K562 (cell line): ENCODE measurements around the gene RBM20. TPM values are rescaled to one million over a fixed set of nuclear protein-coding genes. Genes with fewer than 3 reads are reported as not detected.

ENCODE experiments used
- ATAC-seq: fragments of 200-7000 bp; cut with Tn5 transposase; 3 replicates; pipeline ENCODE4 v1.9.1; 2020; ENCODE audit warnings: moderate library complexity
- BruUV-seq: library from RNA; stranded (reverse); fragments of 400-500 nt; replicated peaks from 2 replicates; lab custom pipeline; 2021; lab: Mats Ljungman, UMichigan
- CTCF ChIA-PET: fragments of 300-600 bp; formaldehyde crosslinking; extraction: SDS; loops from one replicate; lab custom pipeline; 2021; ENCODE audit warnings: low intra/inter-chr PET ratio; lab: Yijun Ruan, JAX
- POLR2A ChIA-PET: fragments of 300-600, 350-650 bp; sonication (Branson Sonifier 250); formaldehyde crosslinking; extraction: SDS; loops from one replicate; lab custom pipeline; 2021; ENCODE audit warnings: antibody characterized with exemption, inconsistent platforms; lab: Yijun Ruan, JAX
- DNase-seq, 4 experiments: peaks; one replicate each; pipeline versions ENCODE4 v3.0.0 to v3.0.0-alpha.2; 2011 to 2018; ENCODE audit warnings: low spot score in 3 of 4, mixed read lengths in 3 of 4; ENCODE audit errors: extremely low read depth in 1 of 4
- FAIRE-seq: peaks from 2 replicates; lab custom pipeline; 2011; peaks lifted over from hg19 to GRCh38; lab: Jason Lieb, UNC
- H2AFZ ChIP-seq: 2 replicates; pipeline ENCODE4 v1.6.0; 2011; ENCODE audit warnings: low read depth, low read length, control low read depth, inconsistent platforms
- H3K27ac ChIP-seq: fragments of 200-600 bp; 3 replicates; pipeline ENCODE4 v1.8.0; 2011; ENCODE audit warnings: low read depth, mild to moderate bottlenecking, control low read depth, inconsistent platforms, low read length, moderate library complexity, mixed read lengths; ENCODE audit errors: extremely low read depth
- H3K27me3 ChIP-seq, 2 experiments: fragments of 300-600 bp in 1 of 2; 2 replicates in 1 of 2; 3 replicates in 1 of 2; pipeline versions ENCODE4 v1.6.0 to v1.8.0; 2011; ENCODE audit warnings: inconsistent platforms in 2 of 2, low read length in 2 of 2, mild to moderate bottlenecking in 1 of 2, mixed read lengths in 1 of 2, moderate library complexity in 1 of 2; ENCODE audit not compliant: control insufficient read depth in 2 of 2, insufficient read depth in 2 of 2
- H3K36me3 ChIP-seq: fragments of 300-600 bp; 3 replicates; pipeline ENCODE4 v1.8.0; 2011; ENCODE audit warnings: mild to moderate bottlenecking, low read length, inconsistent platforms; ENCODE audit not compliant: control insufficient read depth, insufficient read depth
- H3K4me1 ChIP-seq, 2 experiments: fragments of 200-600 bp in 1 of 2; replicated peaks in 1 of 2; 2 replicates in 1 of 2; 3 replicates in 1 of 2; pipeline versions ENCODE4 v1.5.1 to v1.8.0; 2011; ENCODE audit warnings: inconsistent platforms in 2 of 2, low read length in 2 of 2, mild to moderate bottlenecking in 1 of 2, mixed read lengths in 1 of 2, moderate library complexity in 1 of 2; ENCODE audit not compliant: control insufficient read depth in 2 of 2, insufficient read depth in 2 of 2
- H3K4me2 ChIP-seq: 2 replicates; pipeline ENCODE4 v1.6.1; 2011; ENCODE audit warnings: low read length, control low read depth, inconsistent platforms, mixed read lengths; ENCODE audit not compliant: insufficient read depth
- H3K4me3 ChIP-seq: fragments of 200-600 bp; sonication (generic), shearing (Covaris generic); 2 replicates; pipeline ENCODE4 v1.5.1; 2016; ENCODE audit warnings: control low read depth, inconsistent platforms
- H3K79me2 ChIP-seq: fragments of 200-600 bp; 3 replicates; pipeline ENCODE4 v1.8.0; 2011; ENCODE audit warnings: low read length, inconsistent platforms; ENCODE audit not compliant: control insufficient read depth, insufficient read depth
- H3K9ac ChIP-seq, 2 experiments: 2 replicates each; pipeline versions ENCODE4 v1.6.0 to v1.6.1; 2011; ENCODE audit warnings: low read depth in 2 of 2, low read length in 2 of 2, control low read depth in 1 of 2, inconsistent platforms in 1 of 2, mild to moderate bottlenecking in 1 of 2, mixed read lengths in 1 of 2; ENCODE audit not compliant: insufficient read depth in 1 of 2
- H3K9me1 ChIP-seq: one replicate; pipeline ENCODE4 v1.6.0; 2011; ENCODE audit warnings: inconsistent platforms, mild to moderate bottlenecking, low read length, moderate library complexity; ENCODE audit not compliant: control insufficient read depth, insufficient read depth
- H3K9me3 ChIP-seq: replicated peaks from 2 replicates; pipeline ENCODE4 v1.5.1; 2011; ENCODE audit warnings: low read depth, low read length, inconsistent platforms; ENCODE audit not compliant: control insufficient read depth, insufficient read depth
- H4K20me1 ChIP-seq: replicated peaks from 2 replicates; pipeline ENCODE4 v1.6.1; 2011; ENCODE audit warnings: low read length, inconsistent platforms, mixed read lengths; ENCODE audit not compliant: control insufficient read depth, insufficient read depth
- ATF1 ChIP-seq, 2 experiments: fragments of 450-650 bp in 1 of 2; IDR thresholded peaks; 2 replicates each; pipeline ENCODE4 v1.6.1; 2016; ENCODE audit warnings: missing compliant biosample characterization in 1 of 2, missing genetic modification characterization in 1 of 2
- ATF7 ChIP-seq: fragments of 450-650 bp; IDR thresholded peaks from 2 replicates; pipeline ENCODE4 v1.7.1; 2014; ENCODE audit warnings: mild to moderate bottlenecking, moderate library complexity
- E2F6 ChIP-seq, 2 experiments: IDR thresholded peaks; 2 replicates each; pipeline ENCODE4 v1.6.1; 2011; ENCODE audit warnings: borderline replicate concordance in 1 of 2, control low read depth in 1 of 2, low read depth in 1 of 2, low read length in 1 of 2, mild to moderate bottlenecking in 1 of 2, mixed read lengths in 1 of 2, moderate library complexity in 1 of 2; ENCODE audit not compliant: insufficient read depth in 1 of 2, insufficient read length in 1 of 2, poor library complexity in 1 of 2, severe bottlenecking in 1 of 2; ENCODE audit errors: extremely low read depth in 1 of 2
- GATAD2B ChIP-seq: fragments of 450-650 bp; IDR thresholded peaks from 2 replicates; pipeline ENCODE4 v1.6.1; 2017; ENCODE audit warnings: mild to moderate bottlenecking, borderline replicate concordance
- HBP1 ChIP-seq: fragments of 450-650 bp; formaldehyde crosslinking; IDR thresholded peaks from 2 replicates; pipeline ENCODE4 v1.4.0; 2022; ENCODE audit warnings: missing genetic modification characterization
- HCFC1 ChIP-seq: IDR thresholded peaks from 2 replicates; pipeline ENCODE4 v1.6.1; 2012; ENCODE audit warnings: low read depth, low read length, improper control_type of control experiment
- MCM7 ChIP-seq, 2 experiments: fragments of 450-650 bp; IDR thresholded peaks; 2 replicates each; pipeline ENCODE4 v1.6.1; 2016 to 2018
- MEIS2 ChIP-seq: fragments of 450-650 bp; IDR thresholded peaks from 2 replicates; pipeline ENCODE4 v1.6.1; 2014; ENCODE audit warnings: mild to moderate bottlenecking; ENCODE audit not compliant: partially characterized antibody
- MXI1 ChIP-seq: IDR thresholded peaks from 2 replicates; pipeline ENCODE4 v1.6.1; 2011; ENCODE audit warnings: low read depth, mild to moderate bottlenecking, improper control_type of control experiment, low read length
- NFIC ChIP-seq: fragments of 450-650 bp; IDR thresholded peaks from 2 replicates; pipeline ENCODE4 v1.6.1; 2017; ENCODE audit warnings: mild to moderate bottlenecking, inconsistent platforms
- RBM25 ChIP-seq: fragments of 200-400 bp; formaldehyde crosslinking; IDR thresholded peaks from 2 replicates; pipeline ENCODE4 v1.6.1; 2018; ENCODE audit warnings: low read length, low read depth, moderate library complexity; ENCODE audit not compliant: severe bottlenecking
- RBM39 ChIP-seq: fragments of 200-400 bp; formaldehyde crosslinking; optimal IDR thresholded peaks from 2 replicates; pipeline ENCODE3; 2018; ENCODE audit warnings: low read depth, low read length
- SNIP1 ChIP-seq: fragments of 450-650 bp; IDR thresholded peaks from 2 replicates; pipeline ENCODE4 v1.7.1; 2017; ENCODE audit warnings: low read depth, mild to moderate bottlenecking
- SRSF1 ChIP-seq: fragments of 200-400 bp; formaldehyde crosslinking; IDR thresholded peaks from 2 replicates; pipeline ENCODE4 v1.6.1; 2017; ENCODE audit warnings: mild to moderate bottlenecking, low read depth, low read length, moderate library complexity
- STAT6 ChIP-seq: sonication (generic); formaldehyde crosslinking; IDR thresholded peaks from 2 replicates; pipeline ENCODE4 v1.8.1; 2023; ENCODE audit warnings: mild to moderate bottlenecking, missing genetic modification reagents
- ZFP36 ChIP-seq: fragments of 150-350 bp; IDR thresholded peaks from 2 replicates; pipeline ENCODE4 v1.6.1; 2018; ENCODE audit warnings: low read length, low read depth; ENCODE audit not compliant: partially characterized antibody
- ZNF146 ChIP-seq: IDR thresholded peaks from one replicate; pipeline ENCODE4 v1.6.1; 2018; ENCODE audit warnings: missing compliant biosample characterization; ENCODE audit not compliant: unreplicated experiment
- ZNF184 ChIP-seq: sonication (generic); formaldehyde crosslinking; IDR thresholded peaks from 2 replicates; pipeline ENCODE4 v1.5.0; 2020; ENCODE audit warnings: missing genetic modification reagents
- ZNF778 ChIP-seq: fragments of 450-650 bp; formaldehyde crosslinking; IDR thresholded peaks from 2 replicates; pipeline ENCODE4 v1.4.0; 2020; ENCODE audit warnings: mild to moderate bottlenecking, moderate library complexity
- in situ Hi-C: fragments of 300-500 bp; cut with MboI; formaldehyde crosslinking; loops from 4 replicates; pipeline ENCODE4 v1.15.0; 2018; ENCODE audit warnings: inconsistent platforms, mixed read lengths
- intact Hi-C: fragments of 100-400 bp; cut with micrococcal nuclease; formaldehyde crosslinking; loops from 2 replicates; pipeline ENCODE4 v1.14.2; 2022
- polyA plus RNA-seq, 8 experiments: library from polyadenylated mRNA; depleted of rRNA in 4 of 8; stranded (reverse) in 5 of 8; unstranded in 3 of 8; fragments of >200 nt; fragmentation: Nextera tagmentation in 2 of 8; fragmentation: Illumina TruSeq in 1 of 8; extraction: Ambion mirVana in 2 of 8; extraction: Trizol in 1 of 8; gene quantifications; 2 replicates each; pipeline versions ENCODE4 v1.2.1 to v1.2.3, GENCODE V29; 2011 to 2014; ENCODE audit warnings: inconsistent platforms in 1 of 8, missing spikeins in 1 of 8
- total RNA-seq, 7 experiments: library from RNA; depleted of rRNA in 6 of 7; stranded (reverse); fragments of >200 nt in 6 of 7; fragmentation: Illumina TruSeq in 2 of 7; extraction: Trizol in 2 of 7; gene quantifications; 2 replicates each; pipeline versions ENCODE4 v1.2.1 to v1.2.3, GENCODE V29; 2011 to 2021; ENCODE audit warnings: low replicate concordance in 1 of 7

The RBM20 gene
- total and polyA plus RNA-seq, 9 of the 15 experiments (the other 6 are each of a cell fraction or from before 2014, with no cell fraction given): 0.63 to 5.7 (median 3.2) TPM

- ChIA-PET POLR2A (no interaction called here), CTCF (no interaction called here)
- in situ Hi-C loops (no loop called here), intact Hi-C loops (no loop called here)
- H3K79me2 ChIP-seq: peaks cover 9% of the 10 kb centered on the region; the same call in 1 of the 3 replicates
- no peak for FAIRE-seq
- H3K4me1 ChIP-seq: peaks cover 4 to 8% of the 10 kb centered on the region in 2 experiments; a peak in 4 of 5 replicates
- DNase-seq: no peak
- H2AFZ ChIP-seq: no peak overlapping the region
- H3K27ac ChIP-seq: no peak overlapping the region
- no peak overlapping the region for H3K4me3 ChIP-seq
- no peak overlapping the region for H3K4me2 ChIP-seq
- H4K20me1 ChIP-seq: no peaks in the 10 kb centered on the region
- BruUV-seq: no TSS peak
- ATAC-seq: no peak
- no peaks in the 10 kb centered on the region for H3K27me3 ChIP-seq
- H3K36me3 ChIP-seq: no peaks in the 10 kb centered on the region
- H3K9ac ChIP-seq: no peak overlapping the region
- H3K9me1 ChIP-seq: no peaks in the 10 kb centered on the region
- no peaks in the 10 kb centered on the region for H3K9me3 ChIP-seq
- TF ChIP-seq STAT6 (no peak), ZFP36 (no peak), ZNF778 (CRISPR knock-in tag) (no peak), HCFC1 (no peak), ATF7 (no peak), SNIP1 (no peak), GATAD2B (no peak), HBP1 (CRISPR knock-in tag) (no peak), ZNF146 (CRISPR knock-in tag) (peak; percentile 59), SRSF1 (no peak), NFIC (peak; percentile 55; the same call in 1 of the 2 replicates), E2F6 (IDR thresholded peaks at IDR 0.05; ENCODE audit: borderline replicate concordance in 1 of 2, extremely low read depth in 1 of 2, insufficient read depth in 1 of 2, insufficient read length in 1 of 2, low read depth in 1 of 2, low read length in 1 of 2, poor library complexity in 1 of 2, severe bottlenecking in 1 of 2) (no peak), RBM25 (peak; percentile 47), MCM7 (IDR thresholded peaks at IDR 0.05) (no peak), RBM39 (no peak), ATF1 (CRISPR knock-in tag; IDR thresholded peaks at IDR 0.05) (no peak), ATF1 (tag; IDR thresholded peaks at IDR 0.05) (no peak), ZNF184 (CRISPR knock-in tag) (no peak), MEIS2 (no peak), MXI1 (no peak)
These were observed 59.9 kb downstream of the RBM20 start for GRCh38 chr10:110704070-110704469.
